SJCRH30 (cell line): ENCODE data around the gene LRP5. TPM values are rescaled to one million over a fixed set of nuclear protein-coding genes. Genes with fewer than 3 reads are reported as not detected.

Experiments
- DNase-seq, 2 experiments: peaks; one replicate each; pipeline ENCODE4 v3.0.0-alpha.2; 2015 to 2020
- H3K27ac ChIP-seq: fragments of 250-450 bp; sonication (Bioruptor Pico); 2 replicates; pipeline ENCODE4 v1.5.1; 2020; ENCODE audit warnings: mild to moderate bottlenecking, moderate library complexity
- H3K27me3 ChIP-seq: fragments of 250-450 bp; sonication (Bioruptor Pico); 2 replicates; pipeline ENCODE4 v1.5.1; 2020; ENCODE audit warnings: mild to moderate bottlenecking, moderate library complexity
- H3K36me3 ChIP-seq: fragments of 250-450 bp; sonication (Bioruptor Pico); 2 replicates; pipeline ENCODE4 v1.5.1; 2020; ENCODE audit warnings: mild to moderate bottlenecking, moderate library complexity
- H3K4me1 ChIP-seq: fragments of 250-450 bp; sonication (Bioruptor Pico); 2 replicates; pipeline ENCODE4 v1.5.1; 2020; ENCODE audit warnings: mild to moderate bottlenecking, moderate library complexity
- H3K4me3 ChIP-seq: fragments of 250-450 bp; sonication (Bioruptor Pico); 2 replicates; pipeline ENCODE4 v1.5.1; 2020; ENCODE audit warnings: mild to moderate bottlenecking, moderate library complexity
- H3K9me3 ChIP-seq: fragments of 250-450 bp; sonication (Bioruptor Pico); replicated peaks from 2 replicates; pipeline ENCODE4 v1.5.1; 2020; ENCODE audit warnings: mild to moderate bottlenecking, moderate library complexity
- total RNA-seq: library from RNA; depleted of rRNA; stranded (reverse); fragments of >200 nt; shearing (Covaris generic); gene quantifications from 2 replicates; pipeline ENCODE4 v1.2.3, GENCODE V29; 2014; rRNA removed

Gene LRP5
- total RNA-seq, 1 experiment from 2014 or later, result 46.5 TPM

- Histone ChIP-seq H3K27me3 (no peaks in the 10 kb centered on the region), H3K4me1 (no peaks in the 10 kb centered on the region), H3K36me3 (0 out of 2 replicates have a peak, but pooled peaks cover 3% of the 10 kb centered on the region), H3K27ac (no peak overlapping the region), H3K4me3 (no peak overlapping the region), H3K9me3 (no peaks in the 10 kb centered on the region)
- DNase-seq, result no peak
Measured at GRCh38 chr11:68495220-68495729, 182.9 kb downstream of the LRP5 start.

GRCh38 chr11:68495872-68496271, 183.5 kb downstream of the LRP5 start:
- Histone ChIP-seq H3K27me3 (no peaks in the 10 kb centered on the region), H3K9me3 (no peaks in the 10 kb centered on the region), H3K4me3 (no peak overlapping the region), H3K36me3 (0 out of 2 replicates have a peak, but pooled peaks cover 3% of the 10 kb centered on the region), H3K4me1 (no peaks in the 10 kb centered on the region), H3K27ac (no peak overlapping the region)
- DNase-seq, result no peak

GRCh38 chr11:68497761-68498160, 185.4 kb downstream of the LRP5 start:
- Histone ChIP-seq H3K9me3 (no peaks in the 10 kb centered on the region), H3K4me1 (no peaks in the 10 kb centered on the region), H3K4me3 (no peak overlapping the region), H3K27ac (no peak overlapping the region), H3K27me3 (no peaks in the 10 kb centered on the region), H3K36me3 (no peaks in the 10 kb centered on the region; the same call in 1 of the 2 replicates)
- DNase-seq, result no peak

- no peaks in the 10 kb centered on the region for H3K9me3 ChIP-seq
- H3K27ac ChIP-seq, result no peak overlapping the region
- DNase-seq, result no peak
- H3K4me1 ChIP-seq, result no peaks in the 10 kb centered on the region
- H3K27me3 ChIP-seq, result no peaks in the 10 kb centered on the region
- no peaks in the 10 kb centered on the region; the same call in 1 of the 2 replicates for H3K36me3 ChIP-seq
- no peak overlapping the region for H3K4me3 ChIP-seq
Measured at GRCh38 chr11:68498321-68498720, 185.9 kb downstream of the LRP5 start.

Other genes with a start within 250 kb of the LRP5 start
- gene CHKA, start 191.2 kb upstream of the LRP5 start, total RNA-seq, result 32.6 and 37.1 TPM in 2 replicates
- gene KMT5B, start 99.3 kb upstream of the LRP5 start, total RNA-seq, result 26.6 and 31.4 TPM in 2 replicates
- 26.5 and 30.7 TPM in 2 replicates for gene C11orf24, start 40.6 kb upstream of the LRP5 start, total RNA-seq
- gene PPP6R3, start 148.2 kb downstream of the LRP5 start, total RNA-seq, result 130 and 143 TPM in 2 replicates